DND-41 (cell line): ENCODE measurements around the gene STAP2.
A peak's percentile ranks its signal among the peaks of the same experiment; 100 is the strongest.

ENCODE experiments used
- ATAC-seq: fragments of 200-7000 bp; cut with Tn5 transposase; 3 replicates; pipeline ENCODE4 v1.9.1; 2021; ENCODE audit warnings: low read depth; ENCODE audit not compliant: insufficient read depth
- DNase-seq: peaks from one replicate; pipeline ENCODE4 v3.0.0-alpha.2; 2020
- H2AFZ ChIP-seq: 2 replicates; pipeline ENCODE4 v1.6.0; 2012; ENCODE audit warnings: low read depth, low read length
- H3K27ac ChIP-seq: 2 replicates; pipeline ENCODE4 v1.5.1; 2012; ENCODE audit warnings: low read length, inconsistent platforms
- H3K27me3 ChIP-seq: fragments of 200-600 bp; sonication (generic); 2 replicates; pipeline ENCODE4 v1.6.0; 2012; ENCODE audit warnings: low read length, mild to moderate bottlenecking, inconsistent platforms; ENCODE audit not compliant: insufficient read depth, poor library complexity
- H3K36me3 ChIP-seq: 2 replicates; pipeline ENCODE4 v1.5.1; 2012; ENCODE audit warnings: low read length, inconsistent platforms; ENCODE audit not compliant: insufficient read depth
- H3K4me1 ChIP-seq: 2 replicates; pipeline ENCODE4 v1.5.1; 2012; ENCODE audit warnings: mild to moderate bottlenecking, low read length; ENCODE audit not compliant: insufficient read depth
- H3K4me2 ChIP-seq: 2 replicates; pipeline ENCODE4 v1.6.0; 2012; ENCODE audit warnings: mild to moderate bottlenecking, moderate library complexity, low read length, inconsistent platforms; ENCODE audit not compliant: insufficient read depth
- H3K4me3 ChIP-seq, 2 experiments: fragments of 200-600 bp in 1 of 2; shearing (Covaris generic) in 1 of 2; 2 replicates each; pipeline ENCODE4 v1.5.1; 2012 to 2016; ENCODE audit warnings: inconsistent platforms in 2 of 2, low read length in 2 of 2, mild to moderate bottlenecking in 2 of 2, low read depth in 1 of 2, moderate library complexity in 1 of 2
- H3K79me2 ChIP-seq: 2 replicates; pipeline ENCODE4 v1.6.0; 2012; ENCODE audit warnings: low read length, inconsistent platforms; ENCODE audit not compliant: insufficient read depth
- H3K9ac ChIP-seq: 2 replicates; pipeline ENCODE4 v1.6.0; 2012; ENCODE audit warnings: low read depth, mild to moderate bottlenecking, inconsistent platforms, low read length, moderate library complexity
- H3K9me3 ChIP-seq: 2 replicates; pipeline ENCODE4 v1.5.1; 2012; ENCODE audit warnings: low read length, moderate library complexity, mild to moderate bottlenecking, inconsistent platforms; ENCODE audit not compliant: insufficient read depth, severe bottlenecking
- H4K20me1 ChIP-seq: 2 replicates; pipeline ENCODE4 v1.6.0; 2012; ENCODE audit warnings: low read length; ENCODE audit not compliant: insufficient read depth
- CTCF ChIP-seq: IDR thresholded peaks from 2 replicates; pipeline ENCODE4 v1.5.1; 2012; ENCODE audit warnings: borderline replicate concordance, low read length, moderate library complexity, mild to moderate bottlenecking; ENCODE audit not compliant: poor library complexity, severe bottlenecking; ENCODE audit errors: extremely low read depth
- EZH2 ChIP-seq: IDR thresholded peaks from 3 replicates; pipeline ENCODE4 v1.6.1; 2012; ENCODE audit warnings: borderline replicate concordance, low read depth, mild to moderate bottlenecking, moderate library complexity, low read length, inconsistent platforms; ENCODE audit not compliant: severe bottlenecking

Gene STAP2

GRCh38 chr19:4343370-4344307 is 5.0 kb upstream of the STAP2 start, which contains the start of gene MPND:
TSS of gene MPND (plus strand) at chr19:4343562. CDS start at chr19:4343594, 32 bp downstream.
- H3K4me1 ChIP-seq: peaks cover 34% of the 10 kb centered on the region
- peaks cover 22% of the 10 kb centered on the region for H3K36me3 ChIP-seq
- H3K9ac ChIP-seq: peak within 1 kb of the TSS; percentile 81
- H3K79me2 ChIP-seq: peaks cover 13% of the 10 kb centered on the region
- TF ChIP-seq CTCF (no peak), EZH2 (no peak)
- no peaks in the 10 kb centered on the region for H3K27me3 ChIP-seq
- peaks cover 9% of the 10 kb centered on the region; the same call in 1 of the 2 replicates for H4K20me1 ChIP-seq
- peak; percentile 67 for ATAC-seq
- peak within 1 kb of the TSS; percentile 92 for H3K27ac ChIP-seq
- peak within 1 kb of the TSS; percentile 99 for H2AFZ ChIP-seq
- no peaks in the 10 kb centered on the region for H3K9me3 ChIP-seq
- peak; percentile 94 for DNase-seq
- H3K4me2 ChIP-seq: peak within 1 kb of the TSS; percentile 99
- H3K4me3 ChIP-seq: peak within 1 kb of the TSS; percentile 58 to 94

GRCh38 chr19:4342615-4343369 is 4.2 kb upstream of the STAP2 start:
- H3K9me3 ChIP-seq: no peaks in the 10 kb centered on the region
- DNase-seq (peak; percentile 98), ATAC-seq (peak; percentile 91)
- peak overlapping the region; percentile 81 for H3K9ac ChIP-seq
- H3K27me3 ChIP-seq: no peaks in the 10 kb centered on the region
- H3K36me3 ChIP-seq: peaks cover 22% of the 10 kb centered on the region
- H2AFZ ChIP-seq: peak overlapping the region; percentile 99
- H3K27ac ChIP-seq: peak overlapping the region; percentile 92
- peaks cover 42% of the 10 kb centered on the region for H3K4me1 ChIP-seq
- H3K4me2 ChIP-seq: peak overlapping the region; percentile 99
- peaks cover 9% of the 10 kb centered on the region; the same call in 1 of the 2 replicates for H4K20me1 ChIP-seq
- TF ChIP-seq CTCF (peak; percentile 51), EZH2 (peak; percentile 95)
- H3K4me3 ChIP-seq: peak overlapping the region; percentile 58 to 94
- H3K79me2 ChIP-seq: peaks cover 13% of the 10 kb centered on the region

GRCh38 chr19:4342314-4342614 is 3.6 kb upstream of the STAP2 start:
- Histone ChIP-seq H3K9me3 (no peaks in the 10 kb centered on the region), H2AFZ (peak overlapping the region; percentile 92), H3K27me3 (no peaks in the 10 kb centered on the region), H3K36me3 (peaks cover 18% of the 10 kb centered on the region), H3K4me3 (peak overlapping the region; percentile 44 to 94; a peak in 3 of 4 replicates), H3K27ac (peak overlapping the region; percentile 91), H3K4me2 (peak overlapping the region; percentile 79), H3K79me2 (peaks cover 13% of the 10 kb centered on the region), H3K9ac (peak overlapping the region; percentile 74), H4K20me1 (peaks cover 9% of the 10 kb centered on the region; the same call in 1 of the 2 replicates), H3K4me1 (peaks cover 43% of the 10 kb centered on the region)
- TF ChIP-seq EZH2 (no peak), CTCF (no peak)
- ATAC-seq (no peak), DNase-seq (no peak)
